H9 (cell line): ENCODE results near the gene TREML1. TPM values are rescaled to one million over a fixed set of nuclear protein-coding genes. Genes with fewer than 3 reads are reported as not detected.

ENCODE experiments used
- DNase-seq: peaks from one replicate; pipeline ENCODE4 v3.0.0-alpha.2; 2017
- H2AFZ ChIP-seq: one replicate; pipeline ENCODE4 v1.6.1; 2013; ENCODE audit warnings: mild to moderate bottlenecking, low read length, control low read depth, moderate library complexity
- H2AK5ac ChIP-seq: 2 replicates; pipeline ENCODE4 v1.6.1; 2013; ENCODE audit warnings: low read length, control low read depth, mixed read lengths; ENCODE audit not compliant: insufficient read length
- H2BK120ac ChIP-seq: one replicate; pipeline ENCODE4 v1.6.1; 2013; ENCODE audit warnings: low read depth, mild to moderate bottlenecking, low read length, control low read depth, inconsistent platforms; ENCODE audit not compliant: poor library complexity, severe bottlenecking
- H2BK12ac ChIP-seq: 2 replicates; pipeline ENCODE4 v1.6.1; 2013; ENCODE audit warnings: low read length, control low read depth, mixed read lengths, low read depth; ENCODE audit not compliant: insufficient read length
- H2BK15ac ChIP-seq: 2 replicates; pipeline ENCODE4 v1.6.1; 2013; ENCODE audit warnings: low read depth, low read length, control low read depth
- H2BK20ac ChIP-seq: one replicate; pipeline ENCODE4 v1.6.1; 2013; ENCODE audit warnings: low read depth, mild to moderate bottlenecking, low read length, control low read depth, inconsistent platforms; ENCODE audit not compliant: poor library complexity, severe bottlenecking
- H2BK5ac ChIP-seq: 2 replicates; pipeline ENCODE4 v1.6.1; 2013; ENCODE audit warnings: low read length, control low read depth, mixed read lengths; ENCODE audit not compliant: insufficient read length
- H3K14ac ChIP-seq: 2 replicates; pipeline ENCODE4 v1.6.1; 2013; ENCODE audit warnings: low read length, control low read depth; ENCODE audit not compliant: insufficient read depth
- H3K18ac ChIP-seq: 2 replicates; pipeline ENCODE4 v1.6.1; 2013; ENCODE audit warnings: low read depth, mild to moderate bottlenecking, mixed read lengths, low read length, control low read depth; ENCODE audit not compliant: insufficient read length
- H3K23ac ChIP-seq: 2 replicates; pipeline ENCODE4 v1.6.1; 2013; ENCODE audit warnings: low read length, control low read depth, mixed read lengths, low read depth; ENCODE audit not compliant: insufficient read length
- H3K23me2 ChIP-seq: 2 replicates; pipeline ENCODE4 v1.6.1; 2013; ENCODE audit warnings: low read depth, mild to moderate bottlenecking, mixed read lengths, low read length, control low read depth; ENCODE audit not compliant: insufficient read length, poor library complexity, severe bottlenecking
- H3K27ac ChIP-seq: 2 replicates; pipeline ENCODE4 v1.5.1; 2013; ENCODE audit warnings: low read length, control low read depth, mixed read lengths, low read depth; ENCODE audit not compliant: insufficient read length
- H3K27me3 ChIP-seq: 2 replicates; pipeline ENCODE4 v1.6.1; 2013; ENCODE audit warnings: low read length, control low read depth, inconsistent platforms; ENCODE audit not compliant: insufficient read depth
- H3K4ac ChIP-seq: 2 replicates; pipeline ENCODE4 v1.6.1; 2013; ENCODE audit warnings: low read depth, mild to moderate bottlenecking, control low read depth, inconsistent platforms, low read length, moderate library complexity
- H3K4me1 ChIP-seq: 2 replicates; pipeline ENCODE4 v1.6.1; 2013; ENCODE audit warnings: low read length, control low read depth, inconsistent platforms; ENCODE audit not compliant: insufficient read depth
- H3K4me2 ChIP-seq: 2 replicates; pipeline ENCODE4 v1.6.1; 2013; ENCODE audit warnings: low read length, control low read depth, mixed read lengths; ENCODE audit not compliant: insufficient read length, insufficient read depth
- H3K56ac ChIP-seq: 2 replicates; pipeline ENCODE4 v1.6.1; 2013; ENCODE audit warnings: low read depth, mild to moderate bottlenecking, mixed read lengths, low read length, control low read depth; ENCODE audit not compliant: insufficient read length
- H3K79me1 ChIP-seq: 2 replicates; pipeline ENCODE4 v1.6.1; 2013; ENCODE audit warnings: low read depth, mild to moderate bottlenecking, moderate library complexity, low read length, control low read depth, inconsistent platforms; ENCODE audit not compliant: insufficient read depth, poor library complexity, severe bottlenecking
- H3K79me2 ChIP-seq: 2 replicates; pipeline ENCODE4 v1.6.1; 2013; ENCODE audit warnings: low read length, control low read depth, inconsistent platforms; ENCODE audit not compliant: insufficient read depth
- H3K9ac ChIP-seq: 2 replicates; pipeline ENCODE4 v1.6.1; 2013; ENCODE audit warnings: low read length, control low read depth, mixed read lengths; ENCODE audit not compliant: insufficient read length; ENCODE audit errors: extremely low read depth
- H3K9me3 ChIP-seq: one replicate; pipeline ENCODE4 v1.6.1; 2013; ENCODE audit warnings: low read depth, low read length, inconsistent platforms; ENCODE audit not compliant: control insufficient read depth
- H3T11ph ChIP-seq: one replicate; pipeline ENCODE4 v1.6.1; 2013; ENCODE audit warnings: mild to moderate bottlenecking, low read length, control low read depth, inconsistent platforms
- H4K20me1 ChIP-seq: one replicate; pipeline ENCODE4 v1.6.1; 2013; ENCODE audit not compliant: control insufficient read depth, insufficient read length, insufficient read depth
- H4K5ac ChIP-seq: 2 replicates; pipeline ENCODE4 v1.6.1; 2013; ENCODE audit warnings: low read depth, mild to moderate bottlenecking, mixed read lengths, low read length, control low read depth; ENCODE audit not compliant: insufficient read length
- H4K8ac ChIP-seq: replicated peaks from 2 replicates; pipeline ENCODE4 v1.6.1; 2013; ENCODE audit warnings: low read length, control low read depth, mixed read lengths, low read depth; ENCODE audit not compliant: insufficient read length
- H4K91ac ChIP-seq: 2 replicates; pipeline ENCODE4 v1.6.1; 2013; ENCODE audit warnings: low read depth, mild to moderate bottlenecking, moderate library complexity, mixed read lengths, low read length, control low read depth; ENCODE audit not compliant: insufficient read length
- H3K27ac Mint-ChIP-seq, 3 experiments: 2 replicates in 2 of 3; 3 replicates in 1 of 3; pipeline ENCODE4 v1.8.0; 2020 to 2021; ENCODE audit warnings: mixed read lengths in 3 of 3, mild to moderate bottlenecking in 1 of 3, moderate library complexity in 1 of 3
- H3K27me3 Mint-ChIP-seq: 2 replicates; pipeline ENCODE4 v1.8.0; 2021; ENCODE audit warnings: low read depth, mild to moderate bottlenecking, moderate library complexity, mixed read lengths
- H3K36me3 Mint-ChIP-seq, 3 experiments: 2 replicates in 2 of 3; 3 replicates in 1 of 3; pipeline ENCODE4 v1.8.0; 2020 to 2021; ENCODE audit warnings: low read depth in 3 of 3, mixed read lengths in 3 of 3; ENCODE audit not compliant: insufficient read depth in 1 of 3
- H3K4me1 Mint-ChIP-seq, 2 experiments: 2 replicates each; pipeline ENCODE4 v1.8.0; 2020; ENCODE audit warnings: mixed read lengths in 2 of 2
- H3K4me3 Mint-ChIP-seq, 2 experiments: 2 replicates in 1 of 2; 3 replicates in 1 of 2; pipeline ENCODE4 v1.8.0; 2020 to 2021; ENCODE audit warnings: mild to moderate bottlenecking in 2 of 2, mixed read lengths in 2 of 2, moderate library complexity in 1 of 2
- H3K9me3 Mint-ChIP-seq, 2 experiments: 2 replicates in 1 of 2; 3 replicates in 1 of 2; pipeline ENCODE4 v1.8.0; 2020; ENCODE audit warnings: mild to moderate bottlenecking in 2 of 2, mixed read lengths in 2 of 2, moderate library complexity in 1 of 2
- CTCF ChIP-seq: fragments of 200-600 bp; sonication (generic); conservative IDR thresholded peaks from 3 replicates; pipeline ENCODE4 v1.8.0; 2021; ENCODE audit warnings: antibody characterized with exemption, mild to moderate bottlenecking
- WGBS: extraction: QIAGEN DNeasy Blood & Tissue Kit; methylation state at CpG from one replicate; pipeline ENCODE4 v1.1.7; 2013; ENCODE audit warnings: missing lambda C conversion rate, low lambda C conversion rate, mixed read lengths; ENCODE audit not compliant: insufficient read length; ENCODE audit errors: extremely low coverage; 5-methylcytosine and 5-hydroxymethylcytosine counted together
- total RNA-seq: library from RNA; stranded (reverse); gene quantifications from 2 replicates; pipeline ENCODE4 v1.2.1, GENCODE V29; 2021

The TREML1 gene
- total RNA-seq, 1 experiment from 2014 or later = not detected

- H3T11ph ChIP-seq = no peak overlapping the region
- H4K20me1 ChIP-seq = no peaks in the 10 kb centered on the region
- H3K4ac ChIP-seq = no peak overlapping the region
- H2AK5ac ChIP-seq = no peak overlapping the region
- H3K27ac ChIP-seq = no peak overlapping the region
- no peak overlapping the region for H2BK12ac ChIP-seq
- H3K56ac ChIP-seq = no peak overlapping the region
- H3K36me3 Mint-ChIP-seq = peaks cover 0 to 8% (median 2%) of the 10 kb centered on the region in 3 experiments; a peak in 3 of 7 replicates
- H3K18ac ChIP-seq = no peak overlapping the region
- peaks cover 8% of the 10 kb centered on the region for H3K27me3 Mint-ChIP-seq
- H4K5ac ChIP-seq = no peak overlapping the region
- no CpG with 5 or more reads among the region's 1 CpG for WGBS
- H3K4me3 Mint-ChIP-seq = no peak overlapping the region
- peaks cover 6 to 9% of the 10 kb centered on the region in 2 experiments; a peak in 4 of 5 replicates for H3K9me3 Mint-ChIP-seq
- peaks cover 23 to 26% of the 10 kb centered on the region in 2 experiments for H3K4me1 Mint-ChIP-seq
- H2BK15ac ChIP-seq = no peak overlapping the region
- peaks cover 4% of the 10 kb centered on the region; the same call in 1 of the 2 replicates for H3K4me1 ChIP-seq
- no peak overlapping the region for H3K23ac ChIP-seq
- no peaks in the 10 kb centered on the region for H3K23me2 ChIP-seq
- H2BK20ac ChIP-seq = no peak overlapping the region
- H2AFZ ChIP-seq = no peak overlapping the region
- H3K14ac ChIP-seq = no peak overlapping the region
- H3K79me1 ChIP-seq = no peaks in the 10 kb centered on the region
- H2BK5ac ChIP-seq = no peak overlapping the region
- no peaks in the 10 kb centered on the region for H3K79me2 ChIP-seq
- no peak overlapping the region for H3K4me2 ChIP-seq
- no peak for TF ChIP-seq CTCF
- no peak overlapping the region for H4K8ac ChIP-seq
- no peak for DNase-seq
- no peaks in the 10 kb centered on the region for H3K9me3 ChIP-seq
- H3K9ac ChIP-seq = no peak overlapping the region
- no peak overlapping the region for H3K27ac Mint-ChIP-seq
- H2BK120ac ChIP-seq = no peak overlapping the region
- H4K91ac ChIP-seq = no peak overlapping the region
- H3K27me3 ChIP-seq = no peaks in the 10 kb centered on the region
Measured at GRCh38 chr6:41175084-41175483, 20.9 kb upstream of the TREML1 start.
